Hair follicle dermal papilla cell (primary cell): ENCODE results near the gene TRIM73. TPM values are rescaled to one million over a fixed set of nuclear protein-coding genes. Genes with fewer than 3 reads are reported as not detected.

ENCODE experiments used
- small RNA-seq: library from RNA; depleted of rRNA; stranded (forward); fragments of <200 nt; gene quantifications from one replicate; pipeline ENCODE3, GENCODE V24; 2012
- total RNA-seq: library from RNA; depleted of rRNA; stranded (reverse); fragments of >200 nt; gene quantifications from 2 replicates; pipeline ENCODE4 v1.2.3, GENCODE V29; 2012

TRIM73 gene
- total RNA-seq, result 0.24 and 1.1 TPM in 2 replicates

GRCh38 chr7:75395329-75395728, at the start of gene TRIM73:
Gene TRIM73, plus strand, starts transcription at chr7:75395629. Its CDS starts 3,305 bp downstream, at chr7:75398934.

Small RNA genes lying within 50 kb of the gene (small RNA-seq; reads per million reads assigned to genes)
- not detected for gene RF00019

Other genes with a start within 250 kb of the TRIM73 start
- 15.6 and 16.0 TPM in 2 replicates for gene POM121C, start 90.7 kb downstream of the TRIM73 start, total RNA-seq
- gene SPDYE5, start 96.7 kb downstream of the TRIM73 start, total RNA-seq, result 0.12 TPM in 1 of 2 replicates, not detected in the other